ENCODE results near the gene CCDC97. TPM values are rescaled to one million over a fixed set of nuclear protein-coding genes. Genes with fewer than 3 reads are reported as not detected.

The CCDC97 gene
- total RNA-seq, 1 experiment from 2014 or later: 18.3 TPM

GRCh38 chr19:41330481-41330880 lies 20.5 kb downstream of the CCDC97 start:
- H3K27me3 ChIP-seq (ENCODE audit: low read length): no peaks in the 10 kb centered on the region
- DNase-seq: no peak
- POLR2A ChIA-PET (ENCODE audit: unreplicated experiment): no interaction called here
- no peaks in the 10 kb centered on the region for H3K9me2 ChIP-seq (replicated peaks; ENCODE audit: low read length)
- H3K27ac ChIP-seq (ENCODE audit: low read length): no peak overlapping the region
- H3K4me2 ChIP-seq (ENCODE audit: low read length): no peak overlapping the region
- no peak overlapping the region for H2AFZ ChIP-seq (ENCODE audit: low read length)
- intact Hi-C loops (cut with micrococcal nuclease): no loop called here
- H3F3A ChIP-seq (ENCODE audit: low read length, unreplicated experiment): no peaks in the 10 kb centered on the region
- CTCF ChIA-PET: no interaction called here
- BruUV-seq (replicated peaks): no TSS peak
- no peaks in the 10 kb centered on the region for H3K9me3 ChIP-seq (ENCODE audit: low read length)
- H3K79me2 ChIP-seq (ENCODE audit: low read length): peaks cover 6% of the 10 kb centered on the region
- TF ChIP-seq EZH2 (IDR thresholded peaks at IDR 0.05; ENCODE audit: low read length, unreplicated experiment) (no peak), CTCF (conservative IDR thresholded peaks at IDR 0.05; ENCODE audit: low read depth, low read length) (no peak), EZH2phosphoT487 (IDR thresholded peaks at IDR 0.05; ENCODE audit: borderline replicate concordance, low read length) (no peak)
- no peak overlapping the region for H3K4me3 ChIP-seq (ENCODE audit: low read length)
- H4K20me1 ChIP-seq (ENCODE audit: low read length): no peaks in the 10 kb centered on the region
- peaks cover 39% of the 10 kb centered on the region for H3K4me1 ChIP-seq (ENCODE audit: insufficient read depth, low read length)
- no peak for ATAC-seq
- no peak overlapping the region for H3K9ac ChIP-seq (ENCODE audit: low read length)
- H3K36me3 ChIP-seq (ENCODE audit: low read depth, low read length): no peaks in the 10 kb centered on the region

- CTCF ChIA-PET: no interaction called here
- POLR2A ChIA-PET (ENCODE audit: unreplicated experiment): no interaction called here
Measured at GRCh38 chr19:41330946-41331678, 21.1 kb downstream of the CCDC97 start.

More at GRCh38 chr19:41330946-41331678, 21.1 kb downstream of the CCDC97 start:
- Histone ChIP-seq H3K4me3 (ENCODE audit: low read length) (no peak overlapping the region), H3K9me3 (ENCODE audit: low read length) (no peaks in the 10 kb centered on the region), H3K9me2 (replicated peaks; ENCODE audit: low read length) (no peaks in the 10 kb centered on the region), H4K20me1 (ENCODE audit: low read length) (no peaks in the 10 kb centered on the region), H3K79me2 (ENCODE audit: low read length) (peaks cover 6% of the 10 kb centered on the region), H3K27me3 (ENCODE audit: low read length) (no peaks in the 10 kb centered on the region), H2AFZ (ENCODE audit: low read length) (no peak overlapping the region), H3F3A (ENCODE audit: low read length, unreplicated experiment) (no peaks in the 10 kb centered on the region), H3K4me1 (ENCODE audit: insufficient read depth, low read length) (peaks cover 35% of the 10 kb centered on the region), H3K9ac (ENCODE audit: low read length) (no peak overlapping the region), H3K4me2 (ENCODE audit: low read length) (no peak overlapping the region), H3K36me3 (ENCODE audit: low read depth, low read length) (no peaks in the 10 kb centered on the region), H3K27ac (ENCODE audit: low read length) (no peak overlapping the region)
- ATAC-seq (no peak), DNase-seq (no peak)
- no peak for TF ChIP-seq EZH2phosphoT487 (IDR thresholded peaks at IDR 0.05; ENCODE audit: borderline replicate concordance, low read length)
- TF ChIP-seq EZH2 (IDR thresholded peaks at IDR 0.05; ENCODE audit: low read length, unreplicated experiment): no peak
- TF ChIP-seq CTCF (conservative IDR thresholded peaks at IDR 0.05; ENCODE audit: low read depth, low read length): no peak
- intact Hi-C loops (cut with micrococcal nuclease): no loop called here
- BruUV-seq (replicated peaks): no TSS peak

All from PC-3 (cell line).